Endothelial cell of umbilical vein (primary cell): ENCODE results near the gene CD300LD.

Experiments used
- MYC ChIP-seq: IDR thresholded peaks from one replicate; pipeline ENCODE4 v1.6.1; 2011; ENCODE audit warnings: mild to moderate bottlenecking, low read depth, low read length
- POLR2A ChIP-seq: IDR thresholded peaks from 2 replicates; pipeline ENCODE4 v1.6.1; 2012; ENCODE audit warnings: low read depth, mild to moderate bottlenecking, control low read depth, low read length
- POLR2AphosphoS5 ChIP-seq: IDR thresholded peaks from 2 replicates; pipeline ENCODE4 v1.6.1; 2012; ENCODE audit warnings: low read depth, mild to moderate bottlenecking, control low read depth, low read length, moderate library complexity; ENCODE audit not compliant: insufficient read depth
- TF ChIP-seq, protein P1 (sequence below): IDR thresholded peaks from 2 replicates; pipeline ENCODE4 v1.6.1; 2011; ENCODE audit not compliant: insufficient read depth, insufficient read length
- TF ChIP-seq, protein P2 (sequence below), 2 donors: IDR thresholded peaks; 1 replicate in 1 of 2; 2 replicates in 1 of 2; pipeline ENCODE4 v1.5.1; 2011; ENCODE audit warnings: low read length in 2 of 2, mild to moderate bottlenecking in 2 of 2, moderate library complexity in 2 of 2, control low read depth in 1 of 2, inconsistent platforms in 1 of 2, low read depth in 1 of 2; ENCODE audit not compliant: insufficient read depth in 1 of 2; ENCODE audit errors: extremely low read depth in 1 of 2

DNA sequence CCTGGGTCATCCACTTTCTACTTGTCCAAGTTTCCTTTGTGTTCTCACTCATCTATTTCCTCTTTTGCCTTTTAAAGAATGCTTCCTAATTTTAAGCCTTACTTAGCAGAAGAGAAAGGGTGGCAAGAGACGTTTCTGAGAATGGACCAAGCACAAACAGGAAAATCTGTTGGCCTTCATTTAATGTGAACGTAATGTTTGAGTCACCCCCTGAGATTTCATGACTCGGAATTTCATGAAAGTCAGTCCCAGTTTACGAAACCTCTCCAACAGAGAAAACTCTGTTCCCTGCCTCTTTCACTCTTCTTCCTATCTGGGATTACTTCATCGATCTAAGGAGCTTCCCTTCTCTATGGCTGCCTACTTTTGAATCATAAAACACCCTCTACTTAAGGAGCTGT is 31.6 kb upstream of the CD300LD start, which contains the start of gene CD300E:
- TF ChIP-seq MYC (no peak), POLR2A (no peak), POLR2AphosphoS5 (no peak)
- TF ChIP-seq, protein P1, sequence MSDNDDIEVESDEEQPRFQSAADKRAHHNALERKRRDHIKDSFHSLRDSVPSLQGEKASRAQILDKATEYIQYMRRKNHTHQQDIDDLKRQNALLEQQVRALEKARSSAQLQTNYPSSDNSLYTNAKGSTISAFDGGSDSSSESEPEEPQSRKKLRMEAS, result no peak
- TF ChIP-seq, protein P2, sequence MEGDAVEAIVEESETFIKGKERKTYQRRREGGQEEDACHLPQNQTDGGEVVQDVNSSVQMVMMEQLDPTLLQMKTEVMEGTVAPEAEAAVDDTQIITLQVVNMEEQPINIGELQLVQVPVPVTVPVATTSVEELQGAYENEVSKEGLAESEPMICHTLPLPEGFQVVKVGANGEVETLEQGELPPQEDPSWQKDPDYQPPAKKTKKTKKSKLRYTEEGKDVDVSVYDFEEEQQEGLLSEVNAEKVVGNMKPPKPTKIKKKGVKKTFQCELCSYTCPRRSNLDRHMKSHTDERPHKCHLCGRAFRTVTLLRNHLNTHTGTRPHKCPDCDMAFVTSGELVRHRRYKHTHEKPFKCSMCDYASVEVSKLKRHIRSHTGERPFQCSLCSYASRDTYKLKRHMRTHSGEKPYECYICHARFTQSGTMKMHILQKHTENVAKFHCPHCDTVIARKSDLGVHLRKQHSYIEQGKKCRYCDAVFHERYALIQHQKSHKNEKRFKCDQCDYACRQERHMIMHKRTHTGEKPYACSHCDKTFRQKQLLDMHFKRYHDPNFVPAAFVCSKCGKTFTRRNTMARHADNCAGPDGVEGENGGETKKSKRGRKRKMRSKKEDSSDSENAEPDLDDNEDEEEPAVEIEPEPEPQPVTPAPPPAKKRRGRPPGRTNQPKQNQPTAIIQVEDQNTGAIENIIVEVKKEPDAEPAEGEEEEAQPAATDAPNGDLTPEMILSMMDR (IDR thresholded peaks at IDR 0.05; ENCODE audit: extremely low read depth in 1 of 2, insufficient read depth in 1 of 2, low read depth in 1 of 2, low read length in 2 of 2), result no peak
